Measurements from ENCODE around the gene NRG3. TPM values are rescaled to one million over a fixed set of nuclear protein-coding genes. Genes with fewer than 3 reads are reported as not detected.

Gene NRG3
- total RNA-seq = not detected in 2 replicates

GRCh38 chr10:81874875-81875466 is at the start of gene NRG3:
TSS of gene NRG3 (plus strand) at chr10:81875194.

Small RNAs within 50 kb of the gene (small RNA-seq; reads per million reads assigned to genes)
- not detected for gene RNU6-441P
